ENCODE data around the gene CDKAL1. TPM values are rescaled to one million over a fixed set of nuclear protein-coding genes. Genes with fewer than 3 reads are reported as not detected.
A peak's percentile ranks its signal among the peaks of the same experiment; 100 is the strongest.

Gene CDKAL1
- total RNA-seq, 6 experiments from 2014 or later = 9.2 to 14.3 (median 11.9) TPM

- Mint-ChIP-seq H3K4me3 (no peak overlapping the region), H3K27me3 (ENCODE audit: insufficient read depth) (no peaks in the 10 kb centered on the region), H3K36me3 (ENCODE audit: low read depth) (peaks cover 19% of the 10 kb centered on the region), H3K27ac (peak overlapping the region; percentile 29; the same call in 1 of the 2 replicates), H3K9me3 (peaks cover 8% of the 10 kb centered on the region), H3K4me1 (ENCODE audit: low read depth) (peaks cover 68% of the 10 kb centered on the region)
- no peak for TF ChIP-seq CTCF (IDR thresholded peaks at IDR 0.05)
- DNase-seq = no peak
Observed at GRCh38 chr6:20812776-20813175, 278.5 kb downstream of the CDKAL1 start.

- no peak for DNase-seq
- TF ChIP-seq CTCF (IDR thresholded peaks at IDR 0.05) = no peak
- peaks cover 8% of the 10 kb centered on the region for H3K9me3 Mint-ChIP-seq
- H3K27me3 Mint-ChIP-seq (ENCODE audit: insufficient read depth) = no peaks in the 10 kb centered on the region
- H3K4me3 Mint-ChIP-seq = no peak overlapping the region
- peaks cover 19% of the 10 kb centered on the region for H3K36me3 Mint-ChIP-seq (ENCODE audit: low read depth)
- peaks cover 58% of the 10 kb centered on the region for H3K4me1 Mint-ChIP-seq (ENCODE audit: low read depth)
- H3K27ac Mint-ChIP-seq = no peak overlapping the region
Observed at GRCh38 chr6:20814494-20814893, 280.2 kb downstream of the CDKAL1 start.

GRCh38 chr6:20816126-20816525 is 281.9 kb downstream of the CDKAL1 start:
- Mint-ChIP-seq H3K9me3 (peaks cover 8% of the 10 kb centered on the region), H3K36me3 (ENCODE audit: low read depth) (peaks cover 14% of the 10 kb centered on the region)
- no peak for DNase-seq

GRCh38 chr6:20817806-20818320 is 283.6 kb downstream of the CDKAL1 start:
- Mint-ChIP-seq H3K27ac (no peak overlapping the region), H3K4me1 (ENCODE audit: low read depth) (peaks cover 29% of the 10 kb centered on the region), H3K9me3 (peaks cover 8% of the 10 kb centered on the region), H3K36me3 (ENCODE audit: low read depth) (peaks cover 14% of the 10 kb centered on the region), H3K27me3 (ENCODE audit: insufficient read depth) (peaks cover 3% of the 10 kb centered on the region), H3K4me3 (no peak overlapping the region)
- no peak for TF ChIP-seq CTCF (IDR thresholded peaks at IDR 0.05)
- no peak for DNase-seq

More at GRCh38 chr6:20816126-20816525, 281.9 kb downstream of the CDKAL1 start:
- Mint-ChIP-seq H3K4me1 (ENCODE audit: low read depth) (peaks cover 45% of the 10 kb centered on the region), H3K27ac (no peak overlapping the region), H3K27me3 (ENCODE audit: insufficient read depth) (peaks cover 3% of the 10 kb centered on the region), H3K4me3 (no peak overlapping the region)
- no peak for TF ChIP-seq CTCF (IDR thresholded peaks at IDR 0.05)

- Mint-ChIP-seq H3K4me3 (no peak overlapping the region), H3K27ac (no peak overlapping the region), H3K4me1 (ENCODE audit: low read depth) (peaks cover 22% of the 10 kb centered on the region), H3K9me3 (no peaks in the 10 kb centered on the region), H3K36me3 (ENCODE audit: low read depth) (peaks cover 5% of the 10 kb centered on the region; the same call in 1 of the 2 replicates), H3K27me3 (ENCODE audit: insufficient read depth) (peaks cover 3% of the 10 kb centered on the region)
- no peak for TF ChIP-seq CTCF (IDR thresholded peaks at IDR 0.05)
- DNase-seq = no peak
Observed at GRCh38 chr6:20819774-20820400, 285.6 kb downstream of the CDKAL1 start.
